Adrenal gland (tissue), 5 donors: ENCODE results near the gene GAK.

Experiments
- CTCF ChIP-seq, 6 experiments: fragments of 450-650 bp in 4 of 6; fragments of 200-600 bp in 2 of 6; sonication (generic) in 1 of 6; IDR thresholded peaks; 1 replicate in 5 of 6; 2 replicates in 1 of 6; pipeline versions ENCODE4 v1.5.1 to v1.8.0; 2016 to 2021; ENCODE audit warnings: antibody characterized with exemption in 6 of 6, mild to moderate bottlenecking in 2 of 6, moderate library complexity in 1 of 6
- POLR2A ChIP-seq, 2 donors: fragments of 450-650 bp; IDR thresholded peaks; one replicate each; pipeline ENCODE4 v1.6.1; 2017; ENCODE audit warnings: antibody characterized with exemption in 2 of 2, mild to moderate bottlenecking in 2 of 2, moderate library complexity in 1 of 2
- donor health status: DM: no; HTN: no; CAD: no.

DNA sequence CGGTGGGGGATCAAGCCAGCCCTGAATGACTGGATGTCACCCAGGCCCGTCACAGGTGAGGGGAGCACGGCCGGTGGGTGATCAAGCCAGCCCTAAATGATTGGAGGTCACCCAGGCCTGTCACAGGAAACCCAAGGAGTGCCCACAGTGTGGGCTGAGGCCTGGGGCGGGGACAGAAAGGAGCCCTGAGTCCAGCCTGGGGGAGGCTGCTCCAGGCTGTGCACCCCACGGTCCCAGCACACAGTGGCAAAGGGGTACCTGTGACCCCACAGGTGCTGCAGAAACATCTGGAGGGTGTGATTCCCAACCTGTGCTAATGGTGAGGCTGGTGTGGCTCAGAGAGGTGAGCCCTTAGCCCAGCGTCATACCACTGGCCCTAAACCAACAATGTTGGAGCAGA lies 100.0 kb downstream of the GAK start:
- TF ChIP-seq CTCF (IDR thresholded peaks at IDR 0.05) (no peak), POLR2A (IDR thresholded peaks at IDR 0.05) (no peak)
